SJSA1 (cell line): ENCODE data around the gene DLX6. TPM values are rescaled to one million over a fixed set of nuclear protein-coding genes. Genes with fewer than 3 reads are reported as not detected.

ENCODE experiments used
- DNase-seq, 2 experiments: peaks; one replicate each; pipeline ENCODE4 v3.0.0-alpha.2; 2015 to 2020; ENCODE audit warnings: low spot score in 2 of 2, low read depth in 1 of 2
- H3K27ac ChIP-seq: fragments of 250-450 bp; sonication (Bioruptor Pico); 2 replicates; pipeline ENCODE4 v1.5.1; 2020; ENCODE audit warnings: mild to moderate bottlenecking, moderate library complexity
- H3K27me3 ChIP-seq: fragments of 250-450 bp; sonication (Bioruptor Pico); replicated peaks from 2 replicates; pipeline ENCODE4 v1.5.1; 2020; ENCODE audit warnings: mild to moderate bottlenecking, moderate library complexity
- H3K36me3 ChIP-seq: fragments of 250-450 bp; sonication (Bioruptor Pico); 2 replicates; pipeline ENCODE4 v1.5.1; 2020; ENCODE audit warnings: mild to moderate bottlenecking
- H3K4me1 ChIP-seq: fragments of 250-450 bp; sonication (Bioruptor Pico); replicated peaks from 2 replicates; pipeline ENCODE4 v1.6.1; 2021; ENCODE audit warnings: mild to moderate bottlenecking
- H3K4me3 ChIP-seq: fragments of 250-450 bp; sonication (Bioruptor Pico); 2 replicates; pipeline ENCODE4 v1.5.1; 2020; ENCODE audit warnings: mild to moderate bottlenecking
- H3K9me3 ChIP-seq: fragments of 250-450 bp; sonication (Bioruptor Pico); replicated peaks from 2 replicates; pipeline ENCODE4 v1.5.1; 2020; ENCODE audit warnings: mild to moderate bottlenecking
- total RNA-seq: library from RNA; depleted of rRNA; stranded (reverse); fragments of >200 nt; shearing (Covaris generic); gene quantifications from 2 replicates; pipeline ENCODE4 v1.2.3, GENCODE V29; 2014

DLX6 gene
- total RNA-seq, 1 experiment from 2014 or later = 3.3 TPM

DNA sequence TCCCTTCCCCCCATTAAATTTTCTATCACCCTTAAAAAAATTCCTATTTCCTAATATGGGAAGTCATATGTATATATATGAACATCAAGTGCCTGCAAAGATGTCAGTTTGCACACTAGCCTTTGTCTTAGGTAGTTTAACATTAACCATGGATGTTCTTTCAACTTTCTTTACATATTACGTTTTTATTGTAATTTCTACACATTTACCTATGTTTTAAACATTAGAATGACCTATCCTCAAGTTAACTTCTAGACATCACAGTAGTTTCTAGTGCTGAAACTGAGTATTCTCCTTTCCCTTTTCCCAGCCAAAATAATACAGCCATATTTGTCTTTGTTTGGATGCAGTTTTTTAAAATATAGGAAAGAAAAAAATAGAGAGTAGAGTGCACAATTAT lies 5.8 kb downstream of the DLX6 start:
- H3K27me3 ChIP-seq = no peaks in the 10 kb centered on the region
- peaks cover 31% of the 10 kb centered on the region for H3K4me1 ChIP-seq
- peaks cover 32% of the 10 kb centered on the region for H3K36me3 ChIP-seq
- H3K4me3 ChIP-seq = no peak overlapping the region
- H3K9me3 ChIP-seq = no peaks in the 10 kb centered on the region
- no peak overlapping the region for H3K27ac ChIP-seq
- no peak for DNase-seq

DNA sequence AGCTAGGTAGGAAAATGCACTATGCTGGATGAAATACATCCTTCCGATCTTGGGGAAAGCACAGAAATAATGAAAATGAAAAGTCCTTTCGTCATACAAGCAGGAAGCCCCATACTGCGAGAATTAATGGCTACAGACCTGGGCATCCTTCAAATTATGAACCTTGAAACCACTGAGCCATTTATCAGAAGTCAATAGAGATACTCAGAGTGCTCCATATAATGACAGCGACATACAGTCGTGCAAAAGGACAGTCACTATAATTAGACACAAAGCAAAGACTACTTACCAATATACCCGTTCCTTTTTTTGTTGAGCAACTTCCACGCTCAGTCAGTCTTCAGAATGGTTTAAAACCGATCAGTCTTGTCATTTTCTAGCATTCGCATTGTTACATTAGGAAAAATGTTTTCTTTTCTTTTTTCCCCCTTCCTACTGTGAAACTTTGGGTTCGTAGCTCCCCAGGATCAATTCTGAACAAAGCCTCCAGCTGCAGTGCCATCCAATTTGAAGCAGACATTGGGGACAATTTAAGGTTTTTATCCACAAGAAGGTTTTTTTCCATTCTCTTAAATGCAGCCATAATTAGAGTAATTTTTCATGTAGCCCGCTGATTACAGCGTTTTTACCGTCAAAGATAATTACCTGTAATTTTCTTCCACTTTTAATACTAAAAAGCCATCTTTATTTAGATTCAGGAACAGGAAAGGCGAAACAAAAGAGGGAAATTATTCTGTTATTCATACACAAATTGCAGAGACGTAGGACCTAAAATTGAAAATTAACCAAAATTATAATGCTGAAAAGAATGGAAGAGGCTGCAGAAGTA lies 6.4 kb downstream of the DLX6 start:
- peaks cover 32% of the 10 kb centered on the region for H3K36me3 ChIP-seq
- no peak overlapping the region for H3K27ac ChIP-seq
- peaks cover 34% of the 10 kb centered on the region for H3K4me1 ChIP-seq
- no peak overlapping the region for H3K4me3 ChIP-seq
- no peak for DNase-seq
- no peaks in the 10 kb centered on the region for H3K27me3 ChIP-seq
- no peaks in the 10 kb centered on the region for H3K9me3 ChIP-seq

DNA sequence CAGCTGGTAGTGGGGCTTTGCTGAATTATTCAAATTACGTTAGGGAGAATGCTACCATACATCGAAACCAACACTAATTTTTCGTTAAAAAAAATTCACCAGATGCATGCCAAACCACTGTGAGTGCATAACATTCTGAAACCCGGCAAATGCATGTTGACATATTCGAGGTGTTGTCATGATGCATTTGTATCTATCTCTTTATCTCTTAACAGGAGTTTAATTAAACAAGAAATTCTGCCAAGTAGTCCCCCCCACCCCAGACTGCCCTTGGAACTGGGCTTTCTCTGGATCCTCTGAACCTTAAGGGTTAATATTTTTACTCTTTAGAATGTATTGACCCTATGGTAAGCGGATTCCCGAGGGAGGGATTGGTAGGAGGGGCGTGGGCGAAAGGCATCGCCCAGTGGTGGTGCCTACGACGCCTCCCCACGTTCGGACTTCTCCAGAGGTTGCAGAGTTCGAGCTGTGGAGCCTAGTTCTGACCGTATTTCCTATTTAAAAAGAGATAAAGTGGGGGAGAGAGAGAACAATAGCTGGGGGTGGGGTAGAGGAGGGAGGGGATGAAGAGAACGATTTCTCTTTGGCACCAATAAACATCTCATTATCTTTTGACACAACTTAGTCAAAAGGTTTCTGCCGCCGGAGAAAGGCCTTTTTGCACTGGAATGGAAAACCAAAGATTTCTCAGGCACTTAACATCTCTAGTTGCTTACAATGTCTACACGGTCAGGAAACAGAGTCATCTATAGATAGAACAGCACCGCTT lies 7.2 kb downstream of the DLX6 start:
- Histone ChIP-seq H3K27me3 (no peaks in the 10 kb centered on the region), H3K4me3 (no peak overlapping the region), H3K27ac (no peak overlapping the region), H3K36me3 (peaks cover 26% of the 10 kb centered on the region), H3K4me1 (peaks cover 35% of the 10 kb centered on the region), H3K9me3 (no peaks in the 10 kb centered on the region)
- DNase-seq = no peak

DNA sequence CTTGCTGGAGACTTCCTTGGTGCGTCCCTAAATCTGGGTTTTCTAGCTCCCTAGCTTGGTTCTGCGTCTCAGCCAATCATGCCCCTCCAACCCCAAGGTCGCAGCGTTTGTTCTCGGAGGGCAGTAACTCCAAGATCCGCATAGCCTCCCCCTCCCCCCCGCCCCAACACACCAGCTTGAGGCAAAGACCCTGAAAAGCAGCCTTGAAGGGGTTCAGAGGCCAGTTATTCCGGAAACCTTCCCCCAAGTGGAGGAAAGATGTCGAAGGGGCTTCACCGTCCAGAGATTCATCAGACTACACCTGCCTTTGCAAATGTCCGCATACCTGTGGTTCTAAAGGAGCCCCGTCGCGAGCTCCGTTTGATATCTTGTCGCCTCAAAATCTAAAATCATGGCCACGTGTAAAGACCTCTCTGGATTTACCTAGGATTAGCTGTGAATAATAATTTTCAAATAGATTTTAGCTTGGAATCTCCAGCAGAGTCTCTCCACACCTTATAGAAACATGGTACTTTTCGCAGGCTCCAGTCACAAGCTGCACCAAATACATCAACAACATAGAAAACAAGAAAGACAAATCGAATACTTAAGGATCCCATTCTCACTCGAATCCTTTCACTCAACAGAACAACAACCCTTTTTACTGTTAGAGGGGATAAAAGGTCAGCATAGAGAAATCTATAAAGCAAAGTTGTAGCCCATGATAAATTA lies 7.9 kb downstream of the DLX6 start:
- H3K27me3 ChIP-seq = no peaks in the 10 kb centered on the region
- no peak overlapping the region for H3K27ac ChIP-seq
- H3K4me1 ChIP-seq = peaks cover 42% of the 10 kb centered on the region

DNA sequence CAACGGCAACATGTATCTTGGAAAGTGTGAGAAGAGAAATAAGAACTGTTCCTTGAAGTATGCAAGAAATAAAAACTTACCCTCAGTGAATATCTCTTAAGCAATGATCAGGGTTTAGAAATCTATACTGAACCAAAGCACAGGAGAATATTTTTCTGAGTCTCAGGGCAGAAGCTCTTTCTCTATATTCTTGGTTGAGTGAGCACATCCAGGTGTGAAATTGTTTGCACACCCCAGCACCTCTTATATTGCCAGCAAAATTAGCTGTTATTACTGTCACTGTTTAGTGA lies 8.4 kb downstream of the DLX6 start:
- no peak for DNase-seq
- no peaks in the 10 kb centered on the region for H3K27me3 ChIP-seq
- H3K27ac ChIP-seq = no peak overlapping the region
- no peak overlapping the region for H3K4me3 ChIP-seq
- H3K9me3 ChIP-seq = no peaks in the 10 kb centered on the region
- peaks cover 43% of the 10 kb centered on the region for H3K4me1 ChIP-seq
- H3K36me3 ChIP-seq = peaks cover 22% of the 10 kb centered on the region; the same call in 1 of the 2 replicates

More for the DNA sequence above, 7.9 kb downstream of the DLX6 start:
- H3K4me3 ChIP-seq = no peak overlapping the region
- no peak for DNase-seq
- no peaks in the 10 kb centered on the region for H3K9me3 ChIP-seq
- H3K36me3 ChIP-seq = peaks cover 22% of the 10 kb centered on the region; the same call in 1 of the 2 replicates

DNA sequence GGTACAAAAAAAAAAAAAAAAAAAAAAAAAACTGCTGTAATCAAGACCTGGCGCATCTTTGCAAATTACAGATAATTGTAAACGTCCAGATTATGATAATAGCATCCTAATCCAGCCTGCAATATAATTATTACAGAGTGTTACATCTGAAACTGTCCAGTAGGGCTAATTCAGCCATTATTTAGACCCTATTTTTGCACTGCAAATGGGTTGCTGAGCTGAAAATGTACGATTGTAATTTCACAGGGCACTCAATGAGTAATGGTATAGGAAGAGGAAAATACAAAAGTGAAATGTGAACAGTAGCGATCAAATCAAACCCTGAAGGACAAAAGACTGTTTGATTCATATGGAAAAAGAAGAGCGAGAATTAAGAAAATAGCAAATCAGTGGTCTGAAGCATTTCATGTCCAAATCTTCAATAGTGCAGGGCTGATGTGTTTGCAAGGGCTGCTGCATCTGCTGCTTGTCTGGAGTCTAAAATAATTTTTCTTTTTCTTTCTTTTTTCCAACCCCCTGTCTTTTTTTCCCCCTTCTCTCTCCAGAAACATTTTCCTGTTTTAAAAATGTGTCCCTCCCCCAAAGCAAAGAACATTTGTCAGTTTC lies 8.9 kb downstream of the DLX6 start:
- Histone ChIP-seq H3K9me3 (no peaks in the 10 kb centered on the region), H3K4me3 (no peak overlapping the region), H3K4me1 (peaks cover 48% of the 10 kb centered on the region), H3K27me3 (no peaks in the 10 kb centered on the region), H3K27ac (no peak overlapping the region), H3K36me3 (peaks cover 17% of the 10 kb centered on the region; the same call in 1 of the 2 replicates)
- DNase-seq = no peak

DNA sequence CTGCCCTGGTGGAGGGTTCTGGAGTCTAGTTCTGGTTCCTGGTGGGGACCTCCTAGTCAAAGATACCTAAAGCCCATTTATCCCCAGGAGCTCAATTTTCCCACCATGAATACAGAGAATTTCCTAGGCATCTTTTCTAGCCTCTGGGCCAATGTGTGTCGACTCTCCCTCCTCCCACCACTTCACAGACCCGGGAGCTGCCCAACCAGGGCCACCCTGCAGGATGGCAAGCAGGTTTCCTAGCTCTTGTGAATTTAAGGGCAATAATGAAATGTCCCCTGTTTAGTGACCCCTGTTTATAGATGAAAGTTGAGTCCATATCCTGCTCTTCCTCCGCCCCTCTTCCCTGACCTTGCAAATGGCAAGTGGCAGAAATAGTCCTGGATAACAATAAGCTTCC lies 9.9 kb downstream of the DLX6 start:
- no peak overlapping the region for H3K27ac ChIP-seq
- no peak overlapping the region for H3K4me3 ChIP-seq
- no peaks in the 10 kb centered on the region for H3K27me3 ChIP-seq
- DNase-seq = no peak
- peaks cover 9% of the 10 kb centered on the region for H3K36me3 ChIP-seq
- H3K4me1 ChIP-seq = peaks cover 54% of the 10 kb centered on the region
- no peaks in the 10 kb centered on the region for H3K9me3 ChIP-seq

DNA sequence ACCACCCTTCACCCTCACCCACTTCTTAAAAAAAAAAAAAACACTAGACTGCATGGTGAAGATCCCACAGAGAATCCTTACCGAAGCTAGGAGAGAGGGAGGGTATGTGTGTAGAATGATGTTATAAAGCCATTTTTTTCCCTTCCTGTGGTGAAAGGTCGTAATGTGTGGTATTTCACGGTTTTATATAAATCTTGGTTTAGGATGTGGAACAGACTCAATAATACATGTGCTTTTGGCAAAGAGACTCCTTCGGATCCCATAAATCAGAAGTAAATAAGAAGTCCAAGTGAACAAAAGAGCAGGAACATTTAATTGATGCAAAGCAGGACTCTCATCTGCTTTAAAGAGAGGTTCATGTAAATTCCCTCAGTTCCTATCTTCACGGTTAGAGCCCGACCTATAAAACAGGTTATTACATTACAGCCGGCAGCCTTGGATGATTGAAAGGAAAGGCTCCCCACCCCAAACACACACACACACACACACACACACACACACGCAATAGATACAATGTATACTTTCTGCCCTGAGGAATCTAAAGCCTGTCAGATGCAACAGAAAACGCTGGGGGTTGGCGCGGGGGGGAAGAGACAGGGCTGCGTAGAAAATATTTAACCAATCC lies 10.5 kb downstream of the DLX6 start:
- DNase-seq = no peak
- Histone ChIP-seq H3K4me3 (peak overlapping the region; percentile 35), H3K9me3 (no peaks in the 10 kb centered on the region), H3K27me3 (no peaks in the 10 kb centered on the region), H3K36me3 (peaks cover 12% of the 10 kb centered on the region), H3K27ac (peak overlapping the region; percentile 85; the same call in 1 of the 2 replicates), H3K4me1 (peaks cover 54% of the 10 kb centered on the region)

DNA sequence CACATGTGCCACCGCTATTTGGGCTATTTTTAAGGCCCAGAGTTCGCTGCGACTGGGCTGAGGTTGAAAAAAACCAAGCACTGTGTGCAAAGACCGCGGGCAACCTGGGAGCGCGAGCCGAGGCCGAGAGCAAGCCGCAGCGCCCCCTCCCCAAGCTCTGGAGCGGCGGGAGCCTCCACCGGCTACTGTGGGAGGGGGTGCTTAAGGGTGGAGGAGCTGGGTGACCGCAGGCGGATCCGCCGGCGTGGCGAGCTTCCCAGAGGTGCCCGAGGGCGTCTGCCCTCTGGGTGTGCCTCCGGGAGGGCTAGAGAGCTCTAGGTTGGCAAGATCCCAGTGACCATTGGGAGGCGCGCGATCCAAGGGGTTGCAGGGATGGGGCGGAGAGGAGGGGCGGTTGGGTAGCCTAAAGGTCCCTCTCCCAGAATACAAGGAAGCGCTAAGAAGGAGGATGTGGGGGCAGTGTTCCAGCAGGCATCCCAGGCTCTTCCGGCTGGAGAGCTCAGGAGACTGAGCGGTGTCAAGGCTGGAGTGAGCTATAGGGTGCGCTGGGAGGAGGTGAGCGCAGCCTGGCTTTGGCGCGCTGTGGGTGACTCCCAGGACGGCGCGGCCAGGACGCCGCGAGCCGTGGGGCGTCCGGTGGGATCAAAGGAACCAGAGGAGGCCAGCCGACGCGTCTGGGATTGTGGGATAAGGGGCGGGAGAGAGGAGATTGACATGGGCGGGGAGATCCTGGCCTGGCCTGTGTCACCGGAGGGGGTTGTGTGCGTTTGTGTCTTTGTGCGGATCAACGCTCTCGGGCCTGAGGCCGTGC lies 11.2 kb downstream of the DLX6 start:
- H3K27me3 ChIP-seq = no peaks in the 10 kb centered on the region
- H3K9me3 ChIP-seq = no peaks in the 10 kb centered on the region
- H3K4me3 ChIP-seq = peak overlapping the region; percentile 35
- peak overlapping the region; percentile 85 for H3K27ac ChIP-seq
- peaks cover 20% of the 10 kb centered on the region for H3K36me3 ChIP-seq
- DNase-seq = peak; percentile 87 to 92
- H3K4me1 ChIP-seq = peaks cover 60% of the 10 kb centered on the region

DNA sequence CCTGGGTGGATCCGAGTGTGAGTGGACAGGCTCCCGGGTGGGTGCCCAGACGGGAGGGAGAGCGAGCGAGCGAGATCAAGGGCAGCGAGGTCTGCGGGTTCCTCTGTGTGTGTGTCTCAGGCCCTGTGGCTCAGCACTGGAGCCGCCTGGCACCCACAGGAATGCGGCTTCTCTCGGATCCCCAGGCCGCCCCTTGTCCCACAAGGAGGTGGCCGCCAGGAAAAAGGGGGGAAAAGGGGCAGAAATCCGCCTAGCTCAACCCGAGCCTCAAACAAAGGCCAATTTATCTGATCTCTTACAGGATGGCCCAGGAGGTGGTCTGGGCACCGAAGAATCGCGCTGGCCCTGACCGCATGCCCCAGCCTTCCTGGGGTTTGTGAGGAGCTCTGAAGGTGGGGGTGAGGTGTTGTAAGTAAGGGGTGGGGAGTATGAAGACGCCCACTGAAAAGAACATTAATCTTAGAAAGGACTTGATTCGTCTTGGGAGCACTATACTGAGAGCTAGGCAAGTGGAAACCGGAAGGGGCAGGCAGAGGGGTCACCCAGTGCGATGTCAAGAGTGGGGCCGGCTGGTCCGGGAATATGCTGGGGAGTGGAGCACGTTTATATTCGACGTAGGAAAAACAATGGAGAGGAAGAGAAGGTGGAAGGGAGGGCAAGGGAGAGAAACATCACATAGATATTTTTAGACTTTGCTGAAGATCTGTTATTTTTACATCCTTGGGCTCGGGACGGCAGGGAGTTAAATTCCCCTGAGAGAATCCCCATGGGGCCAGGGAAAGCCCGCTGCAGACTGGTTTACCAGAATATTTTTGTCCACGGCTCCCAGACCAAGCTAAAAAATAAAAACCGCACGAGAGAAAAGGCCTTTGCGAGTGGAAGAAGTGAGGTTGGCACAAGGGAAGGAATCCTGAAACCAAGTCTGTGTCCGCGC lies 12.1 kb downstream of the DLX6 start:
- DNase-seq = no peak
- Histone ChIP-seq H3K27ac (peak overlapping the region; percentile 85), H3K27me3 (no peaks in the 10 kb centered on the region), H3K9me3 (no peaks in the 10 kb centered on the region), H3K4me1 (peaks cover 66% of the 10 kb centered on the region), H3K4me3 (peak overlapping the region; percentile 35), H3K36me3 (peaks cover 28% of the 10 kb centered on the region)

DNA sequence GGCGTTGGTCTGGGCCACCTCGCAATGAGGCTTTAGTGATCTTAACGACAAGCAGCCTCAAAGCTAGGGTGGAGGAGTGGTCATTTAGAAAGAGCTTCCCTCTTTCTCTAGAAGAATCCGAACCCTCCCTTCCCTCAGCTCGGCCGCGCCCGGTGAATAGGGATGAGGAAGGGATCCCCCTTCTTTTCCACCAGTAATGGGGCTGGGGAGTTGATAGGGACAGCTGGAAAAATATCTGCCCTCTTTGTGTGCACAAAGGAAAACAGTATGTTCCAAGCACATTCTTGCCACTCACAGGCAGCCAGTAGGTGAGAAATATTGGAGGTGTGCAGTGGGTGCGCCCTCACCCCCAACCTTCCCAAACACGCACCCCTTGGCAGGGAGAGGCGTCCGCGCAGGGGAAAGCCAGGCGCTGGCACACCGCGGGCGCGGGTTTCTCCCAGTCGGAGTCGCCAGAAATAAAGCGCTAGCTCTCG lies 12.8 kb downstream of the DLX6 start:
- Histone ChIP-seq H3K27ac (peak overlapping the region; percentile 85), H3K9me3 (no peaks in the 10 kb centered on the region), H3K4me1 (peaks cover 66% of the 10 kb centered on the region), H3K36me3 (peaks cover 28% of the 10 kb centered on the region), H3K4me3 (peak overlapping the region; percentile 35), H3K27me3 (no peaks in the 10 kb centered on the region)
- DNase-seq = peak in 1 of 2 experiments; percentile 64
